Melanocyte of skin (primary cell): ENCODE measurements around the gene PSMA3. TPM values are rescaled to one million over a fixed set of nuclear protein-coding genes. Genes with fewer than 3 reads are reported as not detected.

Experiments
- small RNA-seq, 2 donors: library from RNA; depleted of rRNA; stranded (forward); fragments of <200 nt; gene quantifications; one replicate each; pipeline ENCODE3, GENCODE V24; 2012
- total RNA-seq, 2 donors: library from RNA; depleted of rRNA; stranded (reverse); fragments of >200 nt; gene quantifications; 2 replicates each; pipeline ENCODE4 v1.2.3, GENCODE V29; 2012

PSMA3 gene
- 100 to 1,000 TPM; 119 to 226 TPM for total RNA-seq

GRCh38 chr14:58244556-58245387, at the start of gene PSMA3:
PSMA3 (plus strand) TSS chr14:58244843; CDS start chr14:58244921, 78 bp downstream.

GRCh38 chr14:58199726-58200479, 44.7 kb upstream of the PSMA3 start, which contains the start of gene ACTR10:
ACTR10 (plus strand) TSS chr14:58200149; CDS start chr14:58200218, 69 bp downstream.

GRCh38 chr14:58298477-58299400, 54.1 kb downstream of the PSMA3 start, which contains the start of gene ARID4A:
ARID4A (plus strand) TSS chr14:58298555; CDS start chr14:58299855, 1,300 bp downstream.

Small RNA genes lying within 50 kb of the gene (small RNA-seq; reads per million reads assigned to genes)
- 0 reads per million in 2 donors for gene RNU6-341P

Other genes starting within 250 kb of the PSMA3 start
- 1 to 10 TPM in 1 of 2 donors, not detected in 1; 1.3 TPM for gene ARMH4, start 92.6 kb upstream of the PSMA3 start, total RNA-seq
- 10 to 100 TPM; 46.6 to 51.6 TPM for gene ACTR10, start 44.7 kb upstream of the PSMA3 start, total RNA-seq
- gene ARID4A, start 53.7 kb downstream of the PSMA3 start, total RNA-seq, result 1 to 10 TPM; 7.0 to 9.6 TPM
- not detected for gene TOMM20L, start 151.1 kb downstream of the PSMA3 start, total RNA-seq
- 10 to 100 TPM; 19.6 to 30.6 TPM for gene TIMM9, start 182.7 kb downstream of the PSMA3 start, total RNA-seq
- 10 to 100 TPM; 32.3 to 34.1 TPM for gene KIAA0586, start 182.9 kb downstream of the PSMA3 start, total RNA-seq